HS-27A (cell line): ENCODE data around the gene PHLDA2.
"Not testable (repeated sequence)": the region's sequence is repeated elsewhere in the genome, so short reads cannot be mapped to it uniquely, and the experiment has no call there.

Experiments
- DNase-seq: peaks from one replicate; pipeline ENCODE4 v3.0.0-alpha.2; 2012; ENCODE audit warnings: low read depth, missing footprints

Gene PHLDA2

GRCh38 chr11:2914455-2915195 lies 14.6 kb downstream of the PHLDA2 start:
- DNase-seq: no peak

GRCh38 chr11:2913776-2914175 lies 15.4 kb downstream of the PHLDA2 start:
- no peak for DNase-seq

- DNase-seq: no peak
Measured at GRCh38 chr11:2913019-2913431, 16.2 kb downstream of the PHLDA2 start.

GRCh38 chr11:2912498-2912897 lies 16.7 kb downstream of the PHLDA2 start:
- no peak for DNase-seq

GRCh38 chr11:2911785-2912391 lies 17.3 kb downstream of the PHLDA2 start:
- no peak for DNase-seq

- no peak for DNase-seq
Measured at GRCh38 chr11:2911088-2911784, 18.0 kb downstream of the PHLDA2 start.

GRCh38 chr11:2910401-2910955 lies 18.7 kb downstream of the PHLDA2 start:
- no peak for DNase-seq

GRCh38 chr11:2909133-2909902 lies 19.9 kb downstream of the PHLDA2 start:
- no peak for DNase-seq

GRCh38 chr11:2908130-2908529 lies 21.1 kb downstream of the PHLDA2 start:
- DNase-seq: no peak

- not testable (repeated sequence) for DNase-seq
Measured at GRCh38 chr11:2905299-2905698, 23.9 kb downstream of the PHLDA2 start.

GRCh38 chr11:2904153-2905052 lies 24.8 kb downstream of the PHLDA2 start:
- no peak for DNase-seq

GRCh38 chr11:2903672-2904011 lies 25.6 kb downstream of the PHLDA2 start:
- no peak for DNase-seq

GRCh38 chr11:2902784-2903671 lies 26.2 kb downstream of the PHLDA2 start:
- DNase-seq: no peak

GRCh38 chr11:2901854-2902783 lies 27.1 kb downstream of the PHLDA2 start:
- peak; percentile 69 for DNase-seq

GRCh38 chr11:2901196-2901796 lies 27.9 kb downstream of the PHLDA2 start:
- no peak for DNase-seq

GRCh38 chr11:2899080-2899783 lies 30.0 kb downstream of the PHLDA2 start:
- no peak for DNase-seq

- DNase-seq: peak; percentile 77
Measured at GRCh38 chr11:2898366-2899079, 30.7 kb downstream of the PHLDA2 start.
